ENCODE data around the gene ZNF497. TPM values are rescaled to one million over a fixed set of nuclear protein-coding genes. Genes with fewer than 3 reads are reported as not detected.
"Not testable (repeated sequence)": the region's sequence is repeated elsewhere in the genome, so short reads cannot be mapped to it uniquely, and the experiment has no call there.

ZNF497 gene
- total and polyA plus RNA-seq, 12 donors = 0.20 to 8.1 (median 1.6) TPM

- H3K27ac ChIP-seq = no peak overlapping the region
- TF ChIP-seq POLR2A (IDR thresholded peaks at IDR 0.05) (no peak), CTCF (IDR thresholded peaks at IDR 0.05) (no peak)
- no peak overlapping the region for H3K4me3 ChIP-seq
- H3K4me1 ChIP-seq (replicated peaks in 1 of 2) = peaks cover 9 to 14% of the 10 kb centered on the region in 2 donors
- no peak for DNase-seq
- 39 to 51% (median 42%) methylated on average over 8 of the region's 8 CpGs for WGBS, 4 donors
- peaks cover 17% of the 10 kb centered on the region for H3K27me3 ChIP-seq
- no peaks in the 10 kb centered on the region for H3K9me3 ChIP-seq (replicated peaks in 1 of 3)
- intact Hi-C loops (cut with DNase I) = no loop called here
- H3K36me3 ChIP-seq (replicated peaks in 1 of 2) = no peaks in the 10 kb centered on the region
Observed at GRCh38 chr19:58349590-58349989, 13.0 kb downstream of the ZNF497 start.

GRCh38 chr19:58348080-58348479, 14.5 kb downstream of the ZNF497 start:
- H3K36me3 ChIP-seq (replicated peaks in 1 of 2); intact Hi-C loops (cut with DNase I); H3K9me3 ChIP-seq (replicated peaks in 1 of 3); DNase-seq: not testable (repeated sequence)
- WGBS, 4 donors = 19 to 29% (median 24%) methylated on average over 12 of the region's 12 CpGs
- peak overlapping the region in 1 of 5 donors; percentile 82 for H3K27ac ChIP-seq
- peaks cover 17% of the 10 kb centered on the region for H3K27me3 ChIP-seq
- peak overlapping the region in 2 of 4 donors; percentile 13 to 66 for H3K4me3 ChIP-seq
- peaks cover 9 to 14% of the 10 kb centered on the region in 2 donors for H3K4me1 ChIP-seq (replicated peaks in 1 of 2)

- Histone ChIP-seq H3K4me1 (replicated peaks in 1 of 2) (peaks cover 9 to 14% of the 10 kb centered on the region in 2 donors), H3K9me3 (replicated peaks in 1 of 3) (no peaks in the 10 kb centered on the region), H3K4me3 (peak overlapping the region in 2 of 4 donors; percentile 13 to 66), H3K36me3 (replicated peaks in 1 of 2) (no peaks in the 10 kb centered on the region), H3K27ac (peak overlapping the region in 3 of 5 donors; percentile 55 to 82 (median 75)), H3K27me3 (peaks cover 17% of the 10 kb centered on the region)
- WGBS, 4 donors = 1 to 4% (median 2%) methylated on average over 19 to 82 of the region's 82 CpGs
- intact Hi-C loops (cut with DNase I) = no loop called here
- DNase-seq = peak in 5 of 7 donors; percentile 33 to 70 (median 44)
- TF ChIP-seq CTCF (IDR thresholded peaks at IDR 0.05) = no peak
- peak in 1 of 2 donors; percentile 16 for TF ChIP-seq POLR2A (IDR thresholded peaks at IDR 0.05)
Observed at GRCh38 chr19:58346961-58347929, 15.3 kb downstream of the ZNF497 start.

GRCh38 chr19:58345558-58345957, 17.0 kb downstream of the ZNF497 start:
- H3K27me3 ChIP-seq = peaks cover 8% of the 10 kb centered on the region
- intact Hi-C loops (cut with DNase I) = no loop called here

More at GRCh38 chr19:58345558-58345957, 17.0 kb downstream of the ZNF497 start:
- TF ChIP-seq POLR2A (IDR thresholded peaks at IDR 0.05) (no peak), CTCF (IDR thresholded peaks at IDR 0.05) (no peak)
- no peak overlapping the region for H3K4me3 ChIP-seq
- no peak overlapping the region for H3K27ac ChIP-seq
- H3K36me3 ChIP-seq (replicated peaks in 1 of 2) = no peaks in the 10 kb centered on the region
- 63 to 75% (median 67%) methylated on average over 5 of the region's 5 CpGs for whole genome bisulfite sequencing, 4 donors
- H3K4me1 ChIP-seq (replicated peaks in 1 of 2) = peaks cover 9 to 13% of the 10 kb centered on the region in 2 donors
- no peaks in the 10 kb centered on the region for H3K9me3 ChIP-seq (replicated peaks in 1 of 3)
- no peak for DNase-seq

All from adrenal gland (tissue), 12 donors.